PC-9 (cell line): ENCODE measurements around the gene MDFIC. TPM values are rescaled to one million over a fixed set of nuclear protein-coding genes. Genes with fewer than 3 reads are reported as not detected.

ENCODE experiments used
- BruUV-seq: library from RNA; stranded (reverse); fragments of 400-500 nt; replicated peaks from 2 replicates; lab custom pipeline; 2021; lab: Mats Ljungman, UMichigan
- CTCF ChIA-PET: fragments of 300-600 bp; sonication (Branson Sonifier 250); formaldehyde crosslinking; loops from one replicate; lab custom pipeline; 2022; ENCODE audit warnings: antibody characterized with exemption; lab: Charles Lee
- POLR2A ChIA-PET: fragments of 300-600 bp; sonication (Branson Sonifier 250); formaldehyde crosslinking; loops from one replicate; lab custom pipeline; 2022; ENCODE audit warnings: antibody characterized with exemption; ENCODE audit not compliant: unreplicated experiment; lab: Charles Lee
- DNase-seq, 2 experiments: peaks; one replicate each; pipeline versions ENCODE4 v3.0.0 to v3.0.0-alpha.2; 2015 to 2022; ENCODE audit warnings: mixed read lengths in 1 of 2
- H2AFZ ChIP-seq: fragments of 200-600 bp; sonication (generic); 2 replicates; pipeline ENCODE4 v1.8.1; 2017; ENCODE audit warnings: antibody characterized with exemption
- H3F3A ChIP-seq: fragments of 200-600 bp; sonication (generic); 2 replicates; pipeline ENCODE4 v1.8.1; 2017; ENCODE audit warnings: antibody characterized with exemption, mild to moderate bottlenecking, low read depth; ENCODE audit not compliant: insufficient read depth
- H3K27ac ChIP-seq: fragments of 200-600 bp; sonication (generic); 2 replicates; pipeline ENCODE4 v1.6.1; 2016; ENCODE audit warnings: mixed run types
- H3K27me3 ChIP-seq: fragments of 200-600 bp; sonication (generic); 2 replicates; pipeline ENCODE4 v1.6.1; 2016; ENCODE audit warnings: low read depth, mixed run types; ENCODE audit not compliant: insufficient read depth
- H3K36me3 ChIP-seq: fragments of 200-600 bp; sonication (generic); 2 replicates; pipeline ENCODE4 v1.6.1; 2016; ENCODE audit warnings: low read depth, mixed run types
- H3K4me1 ChIP-seq: fragments of 200-600 bp; sonication (generic); replicated peaks from 2 replicates; pipeline ENCODE4 v1.6.1; 2016; ENCODE audit warnings: mixed run types; ENCODE audit not compliant: insufficient read depth
- H3K4me2 ChIP-seq: fragments of 200-600 bp; sonication (generic); 2 replicates; pipeline ENCODE4 v1.6.1; 2017; ENCODE audit warnings: mixed run types
- H3K4me3 ChIP-seq: fragments of 200-600 bp; sonication (generic); 2 replicates; pipeline ENCODE4 v1.6.1; 2016; ENCODE audit warnings: mixed run types
- H3K79me2 ChIP-seq: fragments of 200-600 bp; sonication (generic); 2 replicates; pipeline ENCODE4 v1.6.1; 2017; ENCODE audit warnings: low read depth, mixed run types
- H3K9me2 ChIP-seq: fragments of 200-600 bp; sonication (generic); 2 replicates; pipeline ENCODE4 v1.8.1; 2017; ENCODE audit warnings: mild to moderate bottlenecking; ENCODE audit not compliant: insufficient read depth
- H3K9me3 ChIP-seq: fragments of 200-600 bp; sonication (generic); 2 replicates; pipeline ENCODE4 v1.8.1; 2016; ENCODE audit warnings: low read depth; ENCODE audit not compliant: insufficient read depth
- H4K20me1 ChIP-seq: fragments of 200-600 bp; sonication (generic); 2 replicates; pipeline ENCODE4 v1.8.1; 2017; ENCODE audit not compliant: insufficient read depth
- EZH2 ChIP-seq: fragments of 200-600 bp; sonication (generic); IDR thresholded peaks from 2 replicates; pipeline ENCODE4 v1.8.0; 2017; ENCODE audit warnings: antibody characterized with exemption, low read depth
- intact Hi-C: fragments of 100-400 bp; cut with micrococcal nuclease; formaldehyde crosslinking; loops from one replicate; pipeline ENCODE4 v1.10.0; 2022; ENCODE audit not compliant: unreplicated experiment
- total RNA-seq: library from RNA; stranded (reverse); gene quantifications from 2 replicates; pipeline ENCODE4 v1.2.3, GENCODE V29; 2021
- TF ChIP-seq, protein P1 (sequence below): fragments of 200-600 bp; sonication (generic); conservative IDR thresholded peaks from 2 replicates; pipeline ENCODE4 v1.6.1; 2017; ENCODE audit warnings: mixed run types, antibody characterized with exemption, mild to moderate bottlenecking, moderate library complexity

MDFIC gene
- total RNA-seq, 1 experiment from 2014 or later, result 38.9 TPM

DNA sequence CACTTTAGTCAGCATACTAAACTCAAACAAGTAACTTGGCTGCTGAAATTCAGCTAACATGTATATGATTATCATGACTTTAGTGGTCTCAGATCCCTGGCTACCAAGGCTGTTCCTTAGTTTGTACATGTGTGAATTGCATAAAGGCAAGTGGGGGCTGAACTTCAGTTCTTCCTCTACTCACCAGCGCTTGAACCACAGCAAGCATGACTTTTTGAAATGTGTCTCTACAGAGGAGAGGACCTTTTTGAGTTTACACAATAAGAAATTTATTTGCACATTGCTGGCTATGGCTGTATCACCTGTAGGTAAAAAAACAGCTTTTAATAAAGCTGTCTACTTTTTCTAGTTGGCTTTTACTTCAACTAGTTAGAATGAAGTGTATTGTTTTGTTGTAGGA is 48.8 kb downstream of the MDFIC start:
- 0 out of 2 replicates have a peak, but pooled peaks cover 5% of the 10 kb centered on the region for H3K4me1 ChIP-seq
- H4K20me1 ChIP-seq, result no peaks in the 10 kb centered on the region
- POLR2A ChIA-PET, result interaction anchor here (0.6 kb wide), 3 partner anchors 27 to 1621 kb away, joined by 3 to 8 read pairs (median 4); no protein-coding TSS in a partner anchor
- CTCF ChIA-PET, result no interaction called here
- H3K9me3 ChIP-seq, result no peaks in the 10 kb centered on the region
- H3K4me2 ChIP-seq, result no peak overlapping the region
- H3K79me2 ChIP-seq, result peaks cover 4% of the 10 kb centered on the region; the same call in 1 of the 2 replicates
- H3F3A ChIP-seq, result no peaks in the 10 kb centered on the region
- H2AFZ ChIP-seq, result no peak overlapping the region
- no peak overlapping the region for H3K27ac ChIP-seq
- BruUV-seq, result no TSS peak
- no peak for TF ChIP-seq EZH2
- TF ChIP-seq, protein P1, sequence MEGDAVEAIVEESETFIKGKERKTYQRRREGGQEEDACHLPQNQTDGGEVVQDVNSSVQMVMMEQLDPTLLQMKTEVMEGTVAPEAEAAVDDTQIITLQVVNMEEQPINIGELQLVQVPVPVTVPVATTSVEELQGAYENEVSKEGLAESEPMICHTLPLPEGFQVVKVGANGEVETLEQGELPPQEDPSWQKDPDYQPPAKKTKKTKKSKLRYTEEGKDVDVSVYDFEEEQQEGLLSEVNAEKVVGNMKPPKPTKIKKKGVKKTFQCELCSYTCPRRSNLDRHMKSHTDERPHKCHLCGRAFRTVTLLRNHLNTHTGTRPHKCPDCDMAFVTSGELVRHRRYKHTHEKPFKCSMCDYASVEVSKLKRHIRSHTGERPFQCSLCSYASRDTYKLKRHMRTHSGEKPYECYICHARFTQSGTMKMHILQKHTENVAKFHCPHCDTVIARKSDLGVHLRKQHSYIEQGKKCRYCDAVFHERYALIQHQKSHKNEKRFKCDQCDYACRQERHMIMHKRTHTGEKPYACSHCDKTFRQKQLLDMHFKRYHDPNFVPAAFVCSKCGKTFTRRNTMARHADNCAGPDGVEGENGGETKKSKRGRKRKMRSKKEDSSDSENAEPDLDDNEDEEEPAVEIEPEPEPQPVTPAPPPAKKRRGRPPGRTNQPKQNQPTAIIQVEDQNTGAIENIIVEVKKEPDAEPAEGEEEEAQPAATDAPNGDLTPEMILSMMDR, result no peak
- no peaks in the 10 kb centered on the region for H3K36me3 ChIP-seq
- no peak for DNase-seq
- H3K9me2 ChIP-seq, result no peaks in the 10 kb centered on the region
- H3K27me3 ChIP-seq, result no peaks in the 10 kb centered on the region
- no peak overlapping the region for H3K4me3 ChIP-seq
- intact Hi-C loops, result no loop called here

DNA sequence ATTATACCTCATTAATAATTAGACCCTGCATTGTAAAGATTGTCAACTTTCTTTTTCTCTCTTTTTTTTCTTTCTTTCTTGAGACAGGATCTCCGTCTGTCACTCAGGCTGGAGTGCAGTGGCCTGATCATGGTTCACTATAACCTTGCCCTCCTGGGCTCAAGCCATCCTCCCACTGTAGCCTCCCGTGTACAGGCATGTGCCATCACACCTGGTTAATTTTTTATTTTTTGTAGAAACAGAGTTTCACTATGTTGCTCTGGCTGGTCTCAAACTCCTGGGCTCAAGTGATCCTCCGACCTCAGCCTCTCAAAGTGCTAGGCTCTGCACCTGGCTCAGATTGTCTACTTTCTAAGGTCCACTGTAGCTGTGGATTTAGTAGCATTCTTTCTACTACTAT is 50.7 kb downstream of the MDFIC start:
- Histone ChIP-seq H3F3A (no peaks in the 10 kb centered on the region), H3K9me3 (no peaks in the 10 kb centered on the region), H3K27ac (no peak overlapping the region), H2AFZ (no peak overlapping the region), H3K27me3 (no peaks in the 10 kb centered on the region), H3K36me3 (no peaks in the 10 kb centered on the region), H3K79me2 (peaks cover 4% of the 10 kb centered on the region; the same call in 1 of the 2 replicates), H3K4me2 (no peak overlapping the region), H4K20me1 (no peaks in the 10 kb centered on the region), H3K9me2 (no peaks in the 10 kb centered on the region), H3K4me3 (no peak overlapping the region), H3K4me1 (0 out of 2 replicates have a peak, but pooled peaks cover 5% of the 10 kb centered on the region)
- no peak for DNase-seq
- BruUV-seq, result no TSS peak
- TF ChIP-seq EZH2, result no peak
- TF ChIP-seq, protein P1, result no peak
- ChIA-PET CTCF (no interaction called here), POLR2A (no interaction called here)
- intact Hi-C loops, result no loop called here

DNA sequence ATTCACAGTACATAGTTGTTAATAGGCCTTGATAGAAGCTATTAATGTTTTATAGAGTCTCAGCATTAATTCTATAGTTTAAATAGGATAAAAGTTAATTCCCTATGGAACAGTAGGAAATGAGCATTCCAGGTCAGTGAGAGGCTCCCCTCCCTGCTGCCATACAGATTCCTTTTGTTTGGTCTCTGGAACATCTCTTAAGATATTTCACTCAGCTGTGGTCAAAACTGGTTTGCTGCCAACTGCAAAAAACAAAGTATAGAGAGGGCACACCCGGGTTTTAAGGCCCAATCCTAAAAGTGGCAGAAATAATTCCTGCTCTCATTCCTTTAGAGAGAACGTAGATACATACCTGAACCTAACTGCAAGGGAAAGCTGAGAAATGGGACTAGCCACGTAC is 51.3 kb downstream of the MDFIC start:
- 0 out of 2 replicates have a peak, but pooled peaks cover 5% of the 10 kb centered on the region for H3K4me1 ChIP-seq
- ChIA-PET CTCF (no interaction called here), POLR2A (no interaction called here)
- no peaks in the 10 kb centered on the region for H3K27me3 ChIP-seq
- TF ChIP-seq EZH2, result no peak
- TF ChIP-seq, protein P1, result no peak
- no peak overlapping the region for H3K27ac ChIP-seq
- no peak overlapping the region for H3K4me3 ChIP-seq
- peak in 1 of 2 experiments; percentile 17 for DNase-seq
- intact Hi-C loops, result no loop called here
- peaks cover 4% of the 10 kb centered on the region; the same call in 1 of the 2 replicates for H3K79me2 ChIP-seq
- no TSS peak for BruUV-seq
- no peaks in the 10 kb centered on the region for H3K9me2 ChIP-seq
- no peaks in the 10 kb centered on the region for H3F3A ChIP-seq
- H2AFZ ChIP-seq, result no peak overlapping the region
- H4K20me1 ChIP-seq, result no peaks in the 10 kb centered on the region
- H3K36me3 ChIP-seq, result no peaks in the 10 kb centered on the region
- H3K9me3 ChIP-seq, result no peaks in the 10 kb centered on the region
- H3K4me2 ChIP-seq, result no peak overlapping the region
